H1 (cell line): ENCODE results near the gene SULT6B1. TPM values are rescaled to one million over a fixed set of nuclear protein-coding genes. Genes with fewer than 3 reads are reported as not detected.
A peak's percentile ranks its signal among the peaks of the same experiment; 100 is the strongest.

Experiments used
- CTCF ChIA-PET: fragments of 300-600 bp; sonication (Branson Sonifier 250); formaldehyde crosslinking; loops from one replicate; lab custom pipeline; 2021; ENCODE audit not compliant: partially characterized antibody; lab: Charles Lee
- POLR2A ChIA-PET: fragments of 300-600 bp; sonication (Branson Sonifier 250); formaldehyde crosslinking; loops from one replicate; lab custom pipeline; 2021; ENCODE audit warnings: inconsistent platforms; ENCODE audit not compliant: partially characterized antibody; lab: Charles Lee
- DNase-seq, 2 experiments: peaks; one replicate each; pipeline versions ENCODE4 v3.0.0 to v3.0.0-alpha.2; 2010 to 2022; ENCODE audit warnings: low spot score in 2 of 2, low read depth in 1 of 2, mixed read lengths in 1 of 2
- FAIRE-seq: peaks from 2 replicates; lab custom pipeline; 2011; peaks lifted over from hg19 to GRCh38; lab: Jason Lieb, UNC
- H2AFZ ChIP-seq: 2 replicates; pipeline ENCODE4 v1.8.1; 2012; ENCODE audit warnings: low read length, inconsistent platforms
- H2AK5ac ChIP-seq: 2 replicates; pipeline ENCODE4 v1.6.1; 2013; ENCODE audit warnings: low read depth, low read length
- H2BK120ac ChIP-seq: replicated peaks from 2 replicates; pipeline ENCODE3; 2013; ENCODE audit warnings: low read depth, low read length, inconsistent platforms
- H2BK12ac ChIP-seq: 2 replicates; pipeline ENCODE4 v1.6.1; 2013; ENCODE audit warnings: low read depth, low read length
- H2BK15ac ChIP-seq: 2 replicates; pipeline ENCODE4 v1.6.1; 2013; ENCODE audit warnings: low read length
- H2BK20ac ChIP-seq: 2 replicates; pipeline ENCODE4 v1.6.1; 2013; ENCODE audit warnings: low read length
- H2BK5ac ChIP-seq: 2 replicates; pipeline ENCODE4 v1.6.1; 2013; ENCODE audit warnings: low read depth, low read length
- H3K14ac ChIP-seq: 2 replicates; pipeline ENCODE4 v1.6.1; 2013; ENCODE audit warnings: inconsistent platforms; ENCODE audit not compliant: insufficient read length
- H3K18ac ChIP-seq: 2 replicates; pipeline ENCODE4 v1.6.1; 2013; ENCODE audit warnings: low read length; ENCODE audit errors: extremely low read depth
- H3K23ac ChIP-seq: 2 replicates; pipeline ENCODE4 v1.6.1; 2013; ENCODE audit warnings: inconsistent platforms; ENCODE audit not compliant: insufficient read length
- H3K23me2 ChIP-seq: 2 replicates; pipeline ENCODE4 v1.6.1; 2013; ENCODE audit warnings: low read depth, low read length
- H3K27ac ChIP-seq: 2 replicates; pipeline ENCODE4 v1.6.1; 2011; ENCODE audit warnings: low read depth, low read length, inconsistent platforms
- H3K27me3 ChIP-seq, 4 experiments: replicated peaks in 1 of 4; 1 replicate in 1 of 4; 2 replicates in 3 of 4; pipeline versions ENCODE4 v1.6.1 to v1.8.1; 2011 to 2013; ENCODE audit warnings: low read length in 3 of 4, mild to moderate bottlenecking in 3 of 4, inconsistent platforms in 2 of 4, mixed read lengths in 2 of 4, moderate library complexity in 1 of 4; ENCODE audit not compliant: control insufficient read depth in 3 of 4, insufficient read depth in 3 of 4; ENCODE audit errors: extremely low read depth in 1 of 4
- H3K36me3 ChIP-seq, 4 experiments: 2 replicates each; pipeline versions ENCODE4 v1.6.1 to v1.8.1; 2011 to 2013; ENCODE audit warnings: mild to moderate bottlenecking in 4 of 4, low read length in 3 of 4, moderate library complexity in 2 of 4, control low read depth in 1 of 4, inconsistent platforms in 1 of 4; ENCODE audit not compliant: insufficient read depth in 4 of 4, control insufficient read depth in 2 of 4
- H3K4ac ChIP-seq: replicated peaks from 2 replicates; pipeline ENCODE3; 2013; ENCODE audit warnings: low read length, low read depth, mixed read lengths, inconsistent platforms; ENCODE audit not compliant: insufficient read length
- H3K4me1 ChIP-seq, 4 experiments: replicated peaks in 1 of 4; 1 replicate in 1 of 4; 2 replicates in 3 of 4; pipeline versions ENCODE4 v1.6.1 to v1.8.1; 2011 to 2013; ENCODE audit warnings: low read length in 3 of 4, inconsistent platforms in 2 of 4, mixed read lengths in 1 of 4; ENCODE audit not compliant: insufficient read depth in 4 of 4, control insufficient read depth in 3 of 4
- H3K4me2 ChIP-seq, 2 experiments: 2 replicates each; pipeline versions ENCODE4 v1.6.1 to v1.8.1; 2011 to 2013; ENCODE audit warnings: low read depth in 2 of 2, low read length in 2 of 2, control low read depth in 1 of 2, inconsistent platforms in 1 of 2, mild to moderate bottlenecking in 1 of 2; ENCODE audit not compliant: insufficient read depth in 1 of 2
- H3K4me3 ChIP-seq, 4 experiments: fragments of 200-600, 300-600 bp in 1 of 4; sonication (generic), shearing (Covaris generic), sonication (Bioruptor Twin) in 1 of 4; 2 replicates each; pipeline versions ENCODE4 v1.5.1 to v1.8.1; 2011 to 2016; ENCODE audit warnings: low read length in 4 of 4, low read depth in 3 of 4, control low read depth in 2 of 4, inconsistent platforms in 2 of 4, mild to moderate bottlenecking in 2 of 4, mixed read lengths in 1 of 4, moderate library complexity in 1 of 4; ENCODE audit not compliant: insufficient read depth in 2 of 4; ENCODE audit errors: extremely low read depth in 1 of 4
- H3K56ac ChIP-seq: replicated peaks from 2 replicates; pipeline ENCODE3; 2013; ENCODE audit warnings: low read depth, mild to moderate bottlenecking, mixed read lengths, low read length, inconsistent platforms; ENCODE audit not compliant: insufficient read length
- H3K79me1 ChIP-seq: 2 replicates; pipeline ENCODE4 v1.6.1; 2013; ENCODE audit warnings: low read depth, low read length, control low read depth
- H3K79me2 ChIP-seq, 2 experiments: 2 replicates each; pipeline versions ENCODE4 v1.6.1 to v1.8.1; 2012 to 2013; ENCODE audit warnings: low read length in 2 of 2, mild to moderate bottlenecking in 2 of 2, inconsistent platforms in 1 of 2; ENCODE audit not compliant: insufficient read depth in 2 of 2, control insufficient read depth in 1 of 2
- H3K9ac ChIP-seq, 4 experiments: replicated peaks in 1 of 4; 1 replicate in 1 of 4; 2 replicates in 3 of 4; pipeline versions ENCODE4 v1.6.1 to v1.8.1; 2011 to 2013; ENCODE audit warnings: low read depth in 3 of 4, low read length in 3 of 4, control low read depth in 2 of 4, mild to moderate bottlenecking in 2 of 4, moderate library complexity in 2 of 4, inconsistent platforms in 1 of 4; ENCODE audit errors: extremely low read depth in 1 of 4
- H3K9me3 ChIP-seq, 2 experiments: 2 replicates each; pipeline versions ENCODE4 v1.6.1 to v1.8.1; 2012 to 2013; ENCODE audit warnings: mild to moderate bottlenecking in 2 of 2, moderate library complexity in 2 of 2, control low read depth in 1 of 2, inconsistent platforms in 1 of 2, low read depth in 1 of 2, low read length in 1 of 2, mixed read lengths in 1 of 2; ENCODE audit not compliant: insufficient read depth in 2 of 2
- H4K20me1 ChIP-seq, 2 experiments: replicated peaks in 1 of 2; 2 replicates each; pipeline versions ENCODE3 to v1.8.1; 2011 to 2013; ENCODE audit warnings: inconsistent platforms in 2 of 2, low read length in 2 of 2, mild to moderate bottlenecking in 1 of 2; ENCODE audit not compliant: insufficient read depth in 2 of 2, control insufficient read depth in 1 of 2
- H4K5ac ChIP-seq: 2 replicates; pipeline ENCODE4 v1.6.1; 2013; ENCODE audit warnings: low read length, low read depth, mixed read lengths, inconsistent platforms; ENCODE audit not compliant: insufficient read length
- H4K8ac ChIP-seq: 2 replicates; pipeline ENCODE4 v1.8.0; 2013; ENCODE audit warnings: mild to moderate bottlenecking, moderate library complexity, low read length, inconsistent platforms; ENCODE audit not compliant: insufficient read depth; ENCODE audit errors: extremely low read depth
- H4K91ac ChIP-seq: replicated peaks from 2 replicates; pipeline ENCODE3; 2013; ENCODE audit warnings: low read length, mixed read lengths, inconsistent platforms; ENCODE audit not compliant: insufficient read length
- PHF8 ChIP-seq: fragments of 200-600 bp; sonication (generic); conservative IDR thresholded peaks from 2 replicates; pipeline ENCODE4 v1.7.1; 2012; ENCODE audit warnings: low read depth, mild to moderate bottlenecking, inconsistent platforms, low read length, moderate library complexity
- POLR2A ChIP-seq, 2 experiments: IDR thresholded peaks; 1 replicate in 1 of 2; 2 replicates in 1 of 2; pipeline ENCODE4 v1.6.1; 2011; ENCODE audit warnings: low read depth in 2 of 2, low read length in 2 of 2, mild to moderate bottlenecking in 2 of 2; ENCODE audit errors: control extremely low read depth in 1 of 2
- RAD21 ChIP-seq, 2 experiments: IDR thresholded peaks in 1 of 2; conservative IDR thresholded peaks in 1 of 2; 2 replicates each; pipeline ENCODE4 v1.6.1; 2011; ENCODE audit warnings: low read depth in 2 of 2, low read length in 2 of 2, improper control_type of control experiment in 1 of 2, inconsistent platforms in 1 of 2, mild to moderate bottlenecking in 1 of 2, moderate library complexity in 1 of 2
- WGBS, 2 experiments: shearing (Covaris generic) in 1 of 2; methylation state at CpG; one replicate each; pipeline versions ENCODE4 v1.1.6 to v1.1.7; 2013 to 2015; ENCODE audit warnings: low lambda C conversion rate in 2 of 2, mixed read lengths in 2 of 2, inconsistent platforms in 1 of 2, low coverage in 1 of 2, missing lambda C conversion rate in 1 of 2; ENCODE audit not compliant: insufficient replicate concordance in 2 of 2, insufficient coverage in 1 of 2, insufficient read length in 1 of 2; ENCODE audit errors: extremely low coverage in 1 of 2, missing lambda C conversion rate in 1 of 2; 5-methylcytosine and 5-hydroxymethylcytosine counted together
- polyA plus RNA-seq, 7 experiments: library from polyadenylated mRNA; depleted of rRNA in 3 of 7; stranded (reverse) in 5 of 7; unstranded in 2 of 7; fragments of >200 nt in 5 of 7; fragments of 200-250 nt in 2 of 7; gene quantifications; 1 replicate in 5 of 7; 2 replicates in 1 of 7; 4 replicates in 1 of 7; pipeline versions ENCODE4 v1.2.1 to v1.2.3, GENCODE V29; 2011 to 2013; ENCODE audit warnings: missing spikeins in 2 of 7, mixed read lengths in 2 of 7
- total RNA-seq: library from RNA; stranded (reverse); fragmentation: NEBNext Ultra II Directional; extraction: Animal tissue kit (Norgen Biotek cat#: 25700); gene quantifications from 2 replicates; pipeline ENCODE4 v1.2.1, GENCODE V29; 2021

SULT6B1 gene
- total and polyA plus RNA-seq, 2 of the 8 experiments (the other 6 are each of a cell fraction or from before 2014, with no cell fraction given), result not detected

DNA sequence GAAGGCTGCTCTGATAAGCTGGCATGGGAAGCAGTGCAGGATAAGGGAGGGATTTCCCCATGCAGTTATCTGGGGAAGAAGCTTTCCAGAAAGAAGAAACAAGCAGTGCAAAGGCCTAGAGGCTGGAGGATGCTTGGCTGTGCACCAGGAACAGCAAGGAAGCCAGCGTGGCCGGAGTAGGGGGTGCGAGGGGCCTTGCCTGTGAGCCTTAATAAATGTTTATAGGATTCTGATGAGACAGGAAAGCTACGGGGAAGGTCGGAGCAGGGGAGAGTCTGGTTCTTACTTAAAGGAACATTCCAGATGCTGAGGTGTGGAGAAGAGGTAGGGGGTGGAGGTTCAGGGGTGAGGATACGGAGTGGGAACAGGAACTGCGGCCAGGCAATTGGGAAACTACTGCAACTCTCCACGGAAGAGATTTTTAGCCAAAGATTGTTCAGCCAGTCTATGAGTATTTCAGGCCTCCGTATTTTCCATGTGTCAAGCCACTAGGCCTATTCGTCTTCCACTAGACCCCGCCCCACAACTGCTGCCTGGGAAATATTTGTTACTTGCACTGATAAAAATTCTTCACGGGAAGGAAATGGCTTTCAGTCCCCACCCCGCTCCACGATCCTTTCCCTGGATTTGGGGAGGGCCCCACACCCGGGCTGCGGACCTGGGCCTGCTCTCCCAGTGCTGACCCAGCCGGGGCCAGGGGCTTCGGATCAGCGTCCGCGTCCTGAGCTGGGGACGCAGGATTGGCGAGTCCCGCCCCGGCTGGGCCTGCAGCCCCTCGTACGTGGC lies 32.2 kb downstream of the SULT6B1 start:
- H2BK12ac ChIP-seq, result peak overlapping the region; percentile 60; the same call in 1 of the 2 replicates
- no peak overlapping the region for H3K23ac ChIP-seq
- H2BK5ac ChIP-seq, result peak overlapping the region; percentile 48; the same call in 1 of the 2 replicates
- H4K91ac ChIP-seq, result peak overlapping the region; percentile 37
- H3K56ac ChIP-seq, result no peak overlapping the region
- peak in 1 of 2 experiments; percentile 54; a peak in 1 of 3 replicates for TF ChIP-seq POLR2A (IDR thresholded peaks at IDR 0.05; ENCODE audit: control extremely low read depth in 1 of 2, low read depth in 2 of 2, low read length in 2 of 2)
- peak; percentile 61 for TF ChIP-seq PHF8
- TF ChIP-seq RAD21 (IDR thresholded peaks at IDR 0.05 in 1 of 2, conservative IDR thresholded peaks at IDR 0.05 in 1 of 2; ENCODE audit: low read depth in 2 of 2, low read length in 2 of 2), result no peak
- no peak overlapping the region for H2BK20ac ChIP-seq
- DNase-seq, result peak in 1 of 2 experiments; percentile 78
- H3K4ac ChIP-seq, result peak overlapping the region; percentile 1
- H3K14ac ChIP-seq, result no peak overlapping the region
- 22% methylated on average over 21 of the region's 27 CpGs; no CpG with 5 or more reads in 1 of the 2 experiments for WGBS, 2 experiments
- H4K20me1 ChIP-seq, result no peaks in the 10 kb centered on the region
- no peak overlapping the region for H3K27ac ChIP-seq
- peak overlapping the region; percentile 26; the same call in 1 of the 2 replicates for H4K8ac ChIP-seq
- H3K4me1 ChIP-seq, result peaks cover 0 to 11% (median 8%) of the 10 kb centered on the region in 4 experiments; a peak in 6 of 7 replicates
- no peaks in the 10 kb centered on the region for H3K9me3 ChIP-seq
- no peaks in the 10 kb centered on the region; a peak in 2 of 8 replicates for H3K36me3 ChIP-seq
- H3K79me1 ChIP-seq, result peaks cover 2% of the 10 kb centered on the region; the same call in 1 of the 2 replicates
- H2AK5ac ChIP-seq, result 0 out of 2 replicates have a peak overlapping the region, but pooled peaks have one; percentile 4
- CTCF ChIA-PET, result interaction anchor here (1.0 to 1.1 kb wide), 2 partner anchors 12 to 94 kb away, joined by 3 to 4 read pairs; no protein-coding TSS in a partner anchor
- H3K18ac ChIP-seq, result peak overlapping the region; percentile 10
- POLR2A ChIA-PET, result interaction anchor here (0.8 to 3.8 kb wide), 11 partner anchors 8 to 374 kb away, joined by 3 to 15 read pairs (median 3); partner anchors contain the start of genes CEBPZ and NDUFAF7
- peaks cover 6% of the 10 kb centered on the region; the same call in 1 of the 2 replicates for H3K23me2 ChIP-seq
- H3K4me3 ChIP-seq, result peak overlapping the region; percentile 61 to 87 (median 70)
- peak overlapping the region; percentile 14 for H2BK120ac ChIP-seq
- peak overlapping the region; percentile 83 to 90 for H3K4me2 ChIP-seq
- H4K5ac ChIP-seq, result no peak overlapping the region
- peak overlapping the region; percentile 51 to 78 (median 63) for H3K9ac ChIP-seq
- FAIRE-seq, result no peak
- H2AFZ ChIP-seq, result peak overlapping the region; percentile 28; the same call in 1 of the 2 replicates
- H2BK15ac ChIP-seq, result 0 out of 2 replicates have a peak overlapping the region, but pooled peaks have one; percentile 2
- peaks cover 0 to 38% of the 10 kb centered on the region in 2 experiments; a peak in 2 of 4 replicates for H3K79me2 ChIP-seq
- no peaks in the 10 kb centered on the region for H3K27me3 ChIP-seq
